Ishikawa (cell line): ENCODE measurements around the gene HECTD4.

Experiments used
- CEBPB ChIP-seq: IDR thresholded peaks from 2 replicates; pipeline ENCODE4 v1.6.1; 2012
- CREB1 ChIP-seq: IDR thresholded peaks from 2 replicates; pipeline ENCODE4 v1.6.1; 2012; ENCODE audit warnings: low read depth
- EGR1 ChIP-seq: IDR thresholded peaks from 2 replicates; pipeline ENCODE4 v1.6.1; 2012
- EP300 ChIP-seq: IDR thresholded peaks from 2 replicates; pipeline ENCODE4 v1.6.1; 2012; ENCODE audit warnings: borderline replicate concordance
- FOXM1 ChIP-seq: IDR thresholded peaks from 2 replicates; pipeline ENCODE4 v1.6.1; 2012; ENCODE audit warnings: low read depth, borderline replicate concordance
- NFIC ChIP-seq: IDR thresholded peaks from 2 replicates; pipeline ENCODE4 v1.6.1; 2012
- RAD21 ChIP-seq: IDR thresholded peaks from 2 replicates; pipeline ENCODE4 v1.6.1; 2012; ENCODE audit warnings: low read depth
- TAF1 ChIP-seq: IDR thresholded peaks from 2 replicates; pipeline ENCODE4 v1.6.1; 2012; ENCODE audit warnings: low read depth, mild to moderate bottlenecking
- TCF12 ChIP-seq: IDR thresholded peaks from 2 replicates; pipeline ENCODE4 v1.6.1; 2012; ENCODE audit warnings: low read depth
- TEAD4 ChIP-seq: IDR thresholded peaks from 2 replicates; pipeline ENCODE4 v1.6.1; 2012
- USF1 ChIP-seq: IDR thresholded peaks from 2 replicates; pipeline ENCODE4 v1.6.1; 2012
- YY1 ChIP-seq: IDR thresholded peaks from 2 replicates; pipeline ENCODE4 v1.6.1; 2012; ENCODE audit warnings: low read depth
- ZBTB7A ChIP-seq: IDR thresholded peaks from 2 replicates; pipeline ENCODE4 v1.6.1; 2012; ENCODE audit warnings: low read depth
- TF ChIP-seq, protein P1 (sequence below): IDR thresholded peaks from 2 replicates; pipeline ENCODE4 v1.6.1; 2012; ENCODE audit warnings: low read depth, mild to moderate bottlenecking
- TF ChIP-seq, protein P2 (sequence below): IDR thresholded peaks from 2 replicates; pipeline ENCODE4 v1.6.1; 2012

Gene HECTD4

GRCh38 chr12:112350593-112351592, 31.3 kb downstream of the HECTD4 start:
- no peak for TF ChIP-seq ZBTB7A
- no peak for TF ChIP-seq USF1
- no peak for TF ChIP-seq CEBPB
- TF ChIP-seq, protein P1, sequence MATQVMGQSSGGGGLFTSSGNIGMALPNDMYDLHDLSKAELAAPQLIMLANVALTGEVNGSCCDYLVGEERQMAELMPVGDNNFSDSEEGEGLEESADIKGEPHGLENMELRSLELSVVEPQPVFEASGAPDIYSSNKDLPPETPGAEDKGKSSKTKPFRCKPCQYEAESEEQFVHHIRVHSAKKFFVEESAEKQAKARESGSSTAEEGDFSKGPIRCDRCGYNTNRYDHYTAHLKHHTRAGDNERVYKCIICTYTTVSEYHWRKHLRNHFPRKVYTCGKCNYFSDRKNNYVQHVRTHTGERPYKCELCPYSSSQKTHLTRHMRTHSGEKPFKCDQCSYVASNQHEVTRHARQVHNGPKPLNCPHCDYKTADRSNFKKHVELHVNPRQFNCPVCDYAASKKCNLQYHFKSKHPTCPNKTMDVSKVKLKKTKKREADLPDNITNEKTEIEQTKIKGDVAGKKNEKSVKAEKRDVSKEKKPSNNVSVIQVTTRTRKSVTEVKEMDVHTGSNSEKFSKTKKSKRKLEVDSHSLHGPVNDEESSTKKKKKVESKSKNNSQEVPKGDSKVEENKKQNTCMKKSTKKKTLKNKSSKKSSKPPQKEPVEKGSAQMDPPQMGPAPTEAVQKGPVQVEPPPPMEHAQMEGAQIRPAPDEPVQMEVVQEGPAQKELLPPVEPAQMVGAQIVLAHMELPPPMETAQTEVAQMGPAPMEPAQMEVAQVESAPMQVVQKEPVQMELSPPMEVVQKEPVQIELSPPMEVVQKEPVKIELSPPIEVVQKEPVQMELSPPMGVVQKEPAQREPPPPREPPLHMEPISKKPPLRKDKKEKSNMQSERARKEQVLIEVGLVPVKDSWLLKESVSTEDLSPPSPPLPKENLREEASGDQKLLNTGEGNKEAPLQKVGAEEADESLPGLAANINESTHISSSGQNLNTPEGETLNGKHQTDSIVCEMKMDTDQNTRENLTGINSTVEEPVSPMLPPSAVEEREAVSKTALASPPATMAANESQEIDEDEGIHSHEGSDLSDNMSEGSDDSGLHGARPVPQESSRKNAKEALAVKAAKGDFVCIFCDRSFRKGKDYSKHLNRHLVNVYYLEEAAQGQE, result no peak
- no peak for TF ChIP-seq TAF1
- TF ChIP-seq RAD21, result no peak
- TF ChIP-seq FOXM1, result no peak
- TF ChIP-seq, protein P2, sequence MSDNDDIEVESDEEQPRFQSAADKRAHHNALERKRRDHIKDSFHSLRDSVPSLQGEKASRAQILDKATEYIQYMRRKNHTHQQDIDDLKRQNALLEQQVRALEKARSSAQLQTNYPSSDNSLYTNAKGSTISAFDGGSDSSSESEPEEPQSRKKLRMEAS, result no peak
- no peak for TF ChIP-seq TEAD4
- no peak for TF ChIP-seq NFIC
- TF ChIP-seq YY1, result no peak
- TF ChIP-seq EP300, result no peak
- TF ChIP-seq EGR1, result no peak
- TF ChIP-seq CREB1, result no peak
- TF ChIP-seq TCF12, result no peak

DNA sequence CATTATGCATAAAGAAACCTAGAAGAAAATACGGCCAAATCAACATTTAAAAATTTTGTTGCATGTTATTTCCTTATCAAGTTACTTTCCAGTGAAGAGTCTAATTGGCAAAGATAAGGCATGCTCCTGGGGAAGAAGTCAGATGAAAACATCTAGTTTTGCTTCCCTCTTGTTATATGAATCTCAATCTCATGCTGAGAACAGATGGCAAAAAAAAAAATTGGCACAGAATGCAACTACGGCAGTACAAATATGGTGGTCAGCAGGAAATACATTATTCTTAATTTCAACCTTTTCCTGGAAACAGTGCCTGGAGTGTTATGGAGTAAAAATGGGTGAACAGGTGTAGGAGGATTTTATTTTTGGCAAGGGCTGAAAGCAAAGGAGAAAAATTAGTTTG, 32.8 kb downstream of the HECTD4 start:
- TF ChIP-seq NFIC (peak; percentile 37), TCF12 (no peak), FOXM1 (no peak)

GRCh38 chr12:112347581-112347982, 34.6 kb downstream of the HECTD4 start:
- no peak for TF ChIP-seq FOXM1
- no peak for TF ChIP-seq NFIC
- TF ChIP-seq CEBPB, result no peak
- no peak for TF ChIP-seq EP300
- TF ChIP-seq TCF12, result no peak
- TF ChIP-seq YY1, result no peak
- no peak for TF ChIP-seq RAD21
- TF ChIP-seq USF1, result no peak
- TF ChIP-seq, protein P2, result no peak
- TF ChIP-seq EGR1, result no peak
- TF ChIP-seq CREB1, result no peak
- no peak for TF ChIP-seq TAF1
- TF ChIP-seq ZBTB7A, result no peak
- TF ChIP-seq, protein P1, result no peak
- TF ChIP-seq TEAD4, result no peak

DNA sequence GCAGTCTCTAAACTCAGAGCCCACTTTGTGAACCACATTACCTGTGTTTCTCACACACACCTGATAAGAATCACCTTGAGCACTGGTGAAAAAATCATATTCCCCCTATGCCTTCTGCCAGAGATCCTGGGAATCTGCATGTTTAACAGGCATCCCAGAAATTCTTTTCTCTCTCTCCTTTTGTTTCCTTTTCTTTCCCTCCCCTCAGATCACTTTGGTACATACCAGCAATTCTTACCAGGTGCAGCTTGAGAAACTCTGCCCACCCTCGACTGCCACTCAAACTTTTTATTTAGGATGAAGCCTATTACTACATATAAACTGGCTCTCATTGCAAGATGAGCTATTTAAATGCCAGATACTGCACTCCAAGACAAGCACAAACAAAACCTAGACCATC, 36.0 kb downstream of the HECTD4 start:
- no peak for TF ChIP-seq YY1
- TF ChIP-seq ZBTB7A, result no peak
- TF ChIP-seq EP300, result no peak
- TF ChIP-seq TEAD4, result no peak
- no peak for TF ChIP-seq EGR1
- TF ChIP-seq USF1, result no peak
- TF ChIP-seq, protein P2, result no peak
- TF ChIP-seq, protein P1, result no peak
